CD1c-positive myeloid dendritic cell (primary cell): Measurements from ENCODE around the gene SPATA20.

ENCODE experiments used
- DNase-seq: peaks from one replicate; pipeline ENCODE4 v3.0.0-alpha.2; 2016; ENCODE audit errors: extremely low spot score

The SPATA20 gene

GRCh38 chr17:50519141-50519834 is 27.7 kb upstream of the SPATA20 start:
- no peak for DNase-seq

- DNase-seq = no peak
Measured at GRCh38 chr17:50520483-50520882, 26.5 kb upstream of the SPATA20 start.

GRCh38 chr17:50521514-50521913 is 25.5 kb upstream of the SPATA20 start:
- no peak for DNase-seq

GRCh38 chr17:50522766-50523165 is 24.2 kb upstream of the SPATA20 start:
- DNase-seq = no peak

- DNase-seq = no peak
Measured at GRCh38 chr17:50523208-50523607, 23.8 kb upstream of the SPATA20 start.

- DNase-seq = no peak
Measured at GRCh38 chr17:50524838-50525237, 22.1 kb upstream of the SPATA20 start.

GRCh38 chr17:50527155-50527762 is 19.7 kb upstream of the SPATA20 start:
- DNase-seq = no peak

- no peak for DNase-seq
Measured at GRCh38 chr17:50527949-50528474, 19.0 kb upstream of the SPATA20 start.

GRCh38 chr17:50529849-50530248 is 17.1 kb upstream of the SPATA20 start:
- no peak for DNase-seq

- no peak for DNase-seq
Measured at GRCh38 chr17:50531428-50532025, 15.4 kb upstream of the SPATA20 start.

- DNase-seq = no peak
Measured at GRCh38 chr17:50532452-50533024, 14.4 kb upstream of the SPATA20 start, which contains the start of gene EPN3. Gene EPN3 (plus strand): TSS chr17:50532735. CDS start chr17:50536557, 3,822 bp downstream.

- DNase-seq = no peak
Measured at GRCh38 chr17:50533185-50533584, 13.8 kb upstream of the SPATA20 start.

- DNase-seq = no peak
Measured at GRCh38 chr17:50533720-50534148, 13.2 kb upstream of the SPATA20 start.

- DNase-seq = peak; percentile 15
Measured at GRCh38 chr17:50534222-50534978, 12.6 kb upstream of the SPATA20 start.

- no peak for DNase-seq
Measured at GRCh38 chr17:50534979-50535326, 12.0 kb upstream of the SPATA20 start.

- no peak for DNase-seq
Measured at GRCh38 chr17:50535407-50535806, 11.6 kb upstream of the SPATA20 start.

GRCh38 chr17:50536683-50537646 is 10.0 kb upstream of the SPATA20 start:
- DNase-seq = no peak

GRCh38 chr17:50537721-50538548 is 9.0 kb upstream of the SPATA20 start:
- no peak for DNase-seq

GRCh38 chr17:50538549-50539410 is 8.2 kb upstream of the SPATA20 start:
- DNase-seq = no peak
